Activated CD4-positive, CD25-positive, alpha-beta regulatory T cell treated with anti-CD3 and anti-CD28 coated beads, Interleukin-2, amount 50 U/mL, for 16 hours (primary cell): Measurements from ENCODE around the gene CLDN18.

Source experiments
- DNase-seq: peaks from one replicate; pipeline ENCODE4 v3.0.0-alpha.2; 2020; ENCODE audit warnings: low read depth, low spot score

CLDN18 gene

DNA sequence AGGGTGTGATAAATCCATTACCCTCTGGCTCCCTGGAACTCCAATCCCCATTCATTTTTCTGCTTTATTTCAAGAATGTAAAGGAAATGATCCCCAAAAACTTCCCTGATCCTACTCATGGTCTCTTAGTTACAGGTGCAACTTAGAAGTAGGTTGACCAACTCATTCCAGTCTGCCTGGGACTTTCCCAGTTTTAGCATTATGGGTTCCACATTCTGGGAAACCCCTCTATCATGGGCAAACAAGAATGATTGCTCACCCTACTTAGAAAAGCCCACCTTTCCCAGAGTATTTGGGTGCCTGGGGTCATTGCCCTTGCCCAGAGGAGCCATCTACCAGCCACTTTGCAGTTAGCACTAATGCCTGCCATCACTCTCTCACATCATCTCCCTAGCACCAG, 15.6 kb downstream of the CLDN18 start:
- DNase-seq: no peak

DNA sequence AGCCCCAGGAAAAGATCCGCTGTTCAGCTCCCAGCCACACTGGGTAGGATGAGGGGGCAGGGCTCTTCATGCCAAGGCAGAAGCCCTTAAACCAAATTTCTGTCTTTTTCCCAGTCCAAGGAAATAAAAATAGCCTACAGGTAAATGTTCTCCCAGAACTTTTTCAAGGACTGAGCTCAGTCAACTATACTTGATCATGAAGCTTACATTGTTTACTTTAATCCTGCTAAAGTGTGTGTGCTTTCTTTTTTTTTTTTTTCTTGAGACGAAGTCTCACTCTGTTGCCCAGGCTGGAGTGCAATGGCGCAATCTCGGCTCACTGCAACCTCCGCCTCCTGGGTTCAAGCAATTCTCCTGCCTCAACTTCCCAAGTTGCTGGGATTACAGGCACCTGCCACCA, 17.9 kb downstream of the CLDN18 start:
- no peak for DNase-seq

DNA sequence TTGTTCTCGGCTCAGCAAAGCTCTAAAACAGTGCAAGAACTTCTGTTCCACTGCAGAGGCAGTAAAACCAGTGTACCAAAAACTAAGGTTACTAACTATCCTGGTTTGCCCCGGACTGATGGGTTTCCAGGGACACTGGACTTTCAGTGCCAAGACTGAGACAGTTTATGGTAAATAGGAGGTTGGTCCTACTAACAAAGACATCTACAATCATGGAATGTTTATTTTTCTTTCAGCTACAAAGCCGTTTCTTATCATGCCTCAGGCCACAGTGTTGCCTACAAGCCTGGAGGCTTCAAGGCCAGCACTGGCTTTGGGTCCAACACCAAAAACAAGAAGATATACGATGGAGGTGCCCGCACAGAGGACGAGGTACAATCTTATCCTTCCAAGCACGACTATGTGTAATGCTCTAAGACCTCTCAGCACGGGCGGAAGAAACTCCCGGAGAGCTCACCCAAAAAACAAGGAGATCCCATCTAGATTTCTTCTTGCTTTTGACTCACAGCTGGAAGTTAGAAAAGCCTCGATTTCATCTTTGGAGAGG, 20.8 kb downstream of the CLDN18 start:
- no peak for DNase-seq

DNA sequence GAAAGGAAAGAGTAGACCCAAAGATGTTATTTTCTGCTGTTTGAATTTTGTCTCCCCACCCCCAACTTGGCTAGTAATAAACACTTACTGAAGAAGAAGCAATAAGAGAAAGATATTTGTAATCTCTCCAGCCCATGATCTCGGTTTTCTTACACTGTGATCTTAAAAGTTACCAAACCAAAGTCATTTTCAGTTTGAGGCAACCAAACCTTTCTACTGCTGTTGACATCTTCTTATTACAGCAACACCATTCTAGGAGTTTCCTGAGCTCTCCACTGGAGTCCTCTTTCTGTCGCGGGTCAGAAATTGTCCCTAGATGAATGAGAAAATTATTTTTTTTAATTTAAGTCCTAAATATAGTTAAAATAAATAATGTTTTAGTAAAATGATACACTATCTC, 21.6 kb downstream of the CLDN18 start:
- DNase-seq: no peak

DNA sequence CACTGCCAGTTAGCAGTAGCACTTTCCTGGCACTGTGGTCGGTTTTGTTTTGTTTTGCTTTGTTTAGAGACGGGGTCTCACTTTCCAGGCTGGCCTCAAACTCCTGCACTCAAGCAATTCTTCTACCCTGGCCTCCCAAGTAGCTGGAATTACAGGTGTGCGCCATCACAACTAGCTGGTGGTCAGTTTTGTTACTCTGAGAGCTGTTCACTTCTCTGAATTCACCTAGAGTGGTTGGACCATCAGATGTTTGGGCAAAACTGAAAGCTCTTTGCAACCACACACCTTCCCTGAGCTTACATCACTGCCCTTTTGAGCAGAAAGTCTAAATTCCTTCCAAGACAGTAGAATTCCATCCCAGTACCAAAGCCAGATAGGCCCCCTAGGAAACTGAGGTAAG, 22.6 kb downstream of the CLDN18 start:
- no peak for DNase-seq

DNA sequence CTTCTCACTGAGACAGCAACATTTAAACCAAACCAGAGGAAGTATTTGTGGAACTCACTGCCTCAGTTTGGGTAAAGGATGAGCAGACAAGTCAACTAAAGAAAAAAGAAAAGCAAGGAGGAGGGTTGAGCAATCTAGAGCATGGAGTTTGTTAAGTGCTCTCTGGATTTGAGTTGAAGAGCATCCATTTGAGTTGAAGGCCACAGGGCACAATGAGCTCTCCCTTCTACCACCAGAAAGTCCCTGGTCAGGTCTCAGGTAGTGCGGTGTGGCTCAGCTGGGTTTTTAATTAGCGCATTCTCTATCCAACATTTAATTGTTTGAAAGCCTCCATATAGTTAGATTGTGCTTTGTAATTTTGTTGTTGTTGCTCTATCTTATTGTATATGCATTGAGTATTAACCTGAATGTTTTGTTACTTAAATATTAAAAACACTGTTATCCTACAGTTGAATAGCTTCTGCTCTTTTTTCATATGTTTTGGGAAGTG, 23.3 kb downstream of the CLDN18 start:
- DNase-seq: no peak

DNA sequence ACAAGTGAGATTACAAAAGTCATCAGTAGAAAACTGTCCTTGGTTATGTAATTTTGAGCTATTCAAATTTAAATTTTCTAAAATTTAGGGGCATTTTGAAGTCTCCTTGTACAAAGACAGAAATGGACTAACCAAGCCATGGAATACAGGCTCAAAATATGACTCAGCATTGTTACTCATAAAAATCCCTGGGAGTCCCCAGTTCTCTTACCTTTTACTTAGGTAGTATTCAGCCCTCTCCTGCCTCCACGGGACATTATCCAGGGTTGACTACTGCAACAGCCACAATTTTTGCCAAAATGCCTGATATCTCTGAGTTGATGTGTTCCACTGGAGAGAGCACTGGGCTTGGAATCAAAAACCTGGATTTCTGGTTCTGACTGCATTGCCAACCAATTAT, 25.0 kb downstream of the CLDN18 start:
- no peak for DNase-seq

DNA sequence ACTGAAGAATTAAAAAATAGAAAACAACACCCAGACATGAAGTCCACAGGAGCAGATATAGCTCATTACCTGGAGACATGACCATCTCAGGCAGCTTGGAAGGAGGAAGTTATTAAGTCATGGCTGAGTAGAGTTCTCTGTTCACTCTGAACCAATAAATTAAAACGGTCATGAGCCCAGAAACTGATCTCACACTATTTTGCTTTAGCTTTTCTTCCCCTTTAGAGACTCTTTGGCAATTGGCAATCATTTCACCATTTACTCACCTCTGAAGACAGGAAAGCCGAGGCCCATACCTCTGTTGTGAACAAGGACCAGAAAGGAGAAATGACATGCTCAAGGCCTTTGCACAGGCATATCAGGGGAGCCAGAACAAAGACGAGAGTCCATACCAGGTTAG, 26.6 kb downstream of the CLDN18 start:
- DNase-seq: no peak

DNA sequence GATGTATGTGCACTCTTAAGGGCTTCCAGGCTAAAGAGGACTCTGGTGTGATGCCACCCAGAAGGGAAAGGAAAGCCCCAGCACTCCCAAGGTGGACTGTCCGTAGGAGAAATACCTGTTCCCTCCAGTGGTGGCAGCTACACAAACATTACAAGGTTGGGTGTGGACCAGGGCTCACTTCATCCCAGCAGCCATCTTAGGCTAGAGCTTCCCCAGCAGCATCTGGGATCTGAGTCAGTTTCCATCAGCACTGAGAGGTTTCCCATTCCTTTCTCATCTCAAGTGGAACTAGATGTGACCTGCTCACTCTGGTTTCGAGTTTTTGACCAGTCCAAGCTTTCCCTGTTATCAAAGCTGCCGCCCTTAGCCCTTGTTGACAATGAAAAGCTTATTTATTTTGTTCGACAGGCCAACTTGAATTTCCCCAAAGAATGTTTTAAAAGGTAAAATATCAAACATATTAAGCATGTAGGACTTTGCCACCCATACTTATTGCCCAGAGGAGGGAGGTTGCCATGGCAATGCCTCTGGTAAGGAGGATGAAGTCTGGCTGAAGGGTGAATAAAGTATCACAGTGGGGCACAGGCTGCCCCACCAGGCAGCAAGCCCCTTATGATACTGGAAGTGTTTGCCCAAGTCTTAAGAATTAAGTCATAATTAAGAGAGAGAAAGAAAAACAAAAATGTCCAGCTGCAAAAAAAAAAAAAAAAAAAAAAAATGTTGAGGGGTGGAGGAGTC, 28.9 kb downstream of the CLDN18 start:
- no peak for DNase-seq

DNA sequence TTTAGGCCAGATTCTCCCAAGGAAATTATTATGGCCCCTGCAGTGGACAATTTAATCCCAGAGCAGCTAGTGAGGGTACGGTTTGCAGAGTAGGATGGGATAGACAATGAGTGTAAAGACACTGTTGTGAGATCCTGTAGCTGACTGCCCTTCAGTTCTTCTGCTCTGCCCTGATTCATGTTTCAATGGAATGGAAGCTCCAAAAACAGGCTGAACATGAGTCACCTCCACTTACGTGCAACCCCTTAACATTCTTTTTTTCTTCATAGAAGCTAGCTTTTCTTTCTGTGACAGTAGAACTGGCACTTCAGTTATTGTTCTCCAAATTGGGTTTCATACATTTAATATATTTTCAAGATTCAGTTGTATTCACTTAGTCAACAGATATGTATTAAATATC, 32.1 kb downstream of the CLDN18 start:
- no peak for DNase-seq

DNA sequence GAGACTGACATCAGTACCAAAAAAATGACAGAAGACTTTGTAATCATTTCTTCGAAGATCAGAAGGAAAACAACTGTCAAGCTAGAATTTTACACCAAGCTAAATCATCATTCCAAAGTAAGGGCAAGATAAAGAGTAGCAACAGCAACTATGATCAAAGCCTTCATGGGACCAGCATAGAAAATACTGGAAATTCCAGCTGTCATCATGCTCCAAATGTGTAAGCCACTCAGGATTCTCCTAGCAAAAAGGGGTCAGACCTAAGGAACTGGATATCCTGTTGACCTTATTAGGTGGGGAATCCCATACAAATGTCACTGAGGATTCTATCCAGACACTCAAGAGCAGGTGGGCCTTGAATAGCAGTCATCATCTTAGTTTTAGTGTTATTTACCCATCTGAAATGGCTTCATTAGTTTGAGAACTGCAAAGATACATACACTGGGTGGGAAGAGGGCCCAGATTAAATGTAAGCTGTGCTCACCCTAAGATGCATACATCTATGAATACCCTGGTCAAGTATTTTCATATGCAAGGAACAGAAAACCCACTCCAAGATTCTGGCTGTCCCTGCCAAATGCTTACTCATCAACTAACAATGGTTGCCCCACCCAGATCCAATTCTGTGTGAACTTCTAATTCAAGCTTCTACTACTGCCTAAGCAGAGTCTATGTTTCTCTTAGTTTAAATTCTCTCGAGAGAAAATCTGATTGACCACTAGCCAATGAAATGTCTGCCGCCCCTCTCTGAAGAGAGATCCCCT, 33.5 kb downstream of the CLDN18 start:
- DNase-seq: no peak

DNA sequence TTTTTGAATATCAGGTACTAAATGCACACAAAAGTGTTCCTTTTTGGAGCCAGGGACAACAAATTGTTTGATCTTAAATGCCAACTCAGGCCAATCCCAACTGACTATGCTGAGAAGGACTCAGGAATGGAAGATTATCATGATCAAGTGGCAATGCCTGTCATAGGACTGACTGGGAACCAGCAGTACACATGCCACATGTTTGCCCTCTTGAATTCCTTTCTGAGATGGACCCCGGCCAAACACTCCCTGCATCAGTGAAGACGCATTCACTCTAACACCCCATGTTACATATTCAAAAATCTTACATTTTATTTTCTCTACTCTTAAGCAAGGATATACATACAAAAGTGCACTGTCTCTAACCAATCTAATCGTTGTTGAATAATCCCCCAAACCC, 36.1 kb downstream of the CLDN18 start:
- no peak for DNase-seq

DNA sequence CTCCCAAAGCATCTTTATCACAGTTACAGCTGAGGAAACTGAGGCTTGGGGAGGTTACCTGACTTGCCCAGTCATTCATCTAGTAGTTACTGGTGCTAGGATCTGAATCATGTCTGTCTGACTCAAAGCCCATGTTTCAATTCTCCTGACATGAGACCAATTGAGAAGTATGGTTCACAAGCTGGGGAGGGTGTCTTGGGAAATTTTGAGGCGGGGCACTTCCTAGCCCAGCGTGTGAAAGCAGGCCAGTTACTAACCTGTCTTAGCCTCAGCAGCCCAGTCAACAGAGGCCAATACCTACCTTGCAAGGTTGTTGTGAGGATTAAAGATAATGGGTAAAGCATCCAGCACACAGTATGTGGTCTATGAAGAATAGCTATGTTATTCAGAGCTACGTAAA, 37.0 kb downstream of the CLDN18 start:
- DNase-seq: no peak

DNA sequence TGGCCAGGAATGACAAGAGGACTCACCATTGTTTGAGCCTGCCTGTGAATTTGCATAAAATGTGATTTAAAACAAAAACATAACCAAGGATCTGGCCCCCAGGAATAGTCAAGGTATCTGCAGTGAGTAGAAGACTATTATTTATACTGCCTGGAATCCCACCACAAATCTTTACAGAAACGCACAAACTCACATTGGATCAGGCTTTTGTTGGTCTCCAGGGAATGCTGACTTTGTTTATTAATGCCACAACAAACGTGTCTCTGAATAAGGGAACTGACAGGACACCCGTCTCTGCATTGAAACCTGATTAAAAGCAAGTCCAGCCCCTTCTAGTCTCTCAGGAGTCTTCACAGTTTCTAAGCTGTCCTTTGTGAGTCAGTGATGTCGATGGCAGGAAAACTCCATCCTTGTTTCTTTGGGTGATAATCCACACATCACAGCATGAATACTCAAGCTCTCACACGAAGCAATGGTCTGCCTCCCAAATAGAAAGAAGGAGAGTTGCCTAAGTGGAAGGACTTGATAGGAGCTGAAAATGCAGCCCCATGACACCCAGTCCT, 37.7 kb downstream of the CLDN18 start:
- DNase-seq: no peak

DNA sequence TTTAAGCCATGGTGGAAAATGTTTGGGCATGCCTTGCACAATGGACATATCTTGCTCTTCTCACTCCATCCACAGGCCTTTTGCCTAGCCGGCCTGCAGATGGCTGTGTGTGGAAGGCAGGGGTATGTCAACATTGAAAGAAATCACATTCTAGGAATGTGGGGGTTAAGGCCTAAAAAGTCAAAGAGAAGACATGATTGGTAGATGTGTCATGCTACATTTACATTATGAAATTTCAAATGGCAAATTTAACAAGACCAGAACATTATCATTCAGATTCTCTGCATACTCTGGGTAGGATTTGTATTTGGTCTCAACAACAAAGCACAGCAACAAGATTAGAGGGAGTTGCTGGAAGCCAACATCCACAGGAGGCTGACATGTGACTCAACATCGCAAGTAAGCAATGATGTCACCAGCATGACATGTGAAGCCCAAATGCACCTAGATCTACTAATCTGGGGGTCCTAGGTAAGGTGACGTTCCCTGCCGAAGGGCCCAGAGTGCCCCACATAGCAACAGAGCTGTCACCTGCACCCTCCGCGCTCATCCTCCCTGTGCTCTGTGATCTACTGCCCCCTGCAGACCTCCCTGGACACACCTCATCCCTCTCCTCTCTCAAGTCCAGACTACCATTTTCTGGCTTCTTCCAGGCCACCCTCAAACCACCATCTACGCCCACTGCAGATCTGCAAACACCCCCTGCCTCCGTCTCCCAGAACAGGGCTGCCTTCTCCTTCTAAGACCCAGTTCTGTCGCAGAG, 39.4 kb downstream of the CLDN18 start:
- no peak for DNase-seq

DNA sequence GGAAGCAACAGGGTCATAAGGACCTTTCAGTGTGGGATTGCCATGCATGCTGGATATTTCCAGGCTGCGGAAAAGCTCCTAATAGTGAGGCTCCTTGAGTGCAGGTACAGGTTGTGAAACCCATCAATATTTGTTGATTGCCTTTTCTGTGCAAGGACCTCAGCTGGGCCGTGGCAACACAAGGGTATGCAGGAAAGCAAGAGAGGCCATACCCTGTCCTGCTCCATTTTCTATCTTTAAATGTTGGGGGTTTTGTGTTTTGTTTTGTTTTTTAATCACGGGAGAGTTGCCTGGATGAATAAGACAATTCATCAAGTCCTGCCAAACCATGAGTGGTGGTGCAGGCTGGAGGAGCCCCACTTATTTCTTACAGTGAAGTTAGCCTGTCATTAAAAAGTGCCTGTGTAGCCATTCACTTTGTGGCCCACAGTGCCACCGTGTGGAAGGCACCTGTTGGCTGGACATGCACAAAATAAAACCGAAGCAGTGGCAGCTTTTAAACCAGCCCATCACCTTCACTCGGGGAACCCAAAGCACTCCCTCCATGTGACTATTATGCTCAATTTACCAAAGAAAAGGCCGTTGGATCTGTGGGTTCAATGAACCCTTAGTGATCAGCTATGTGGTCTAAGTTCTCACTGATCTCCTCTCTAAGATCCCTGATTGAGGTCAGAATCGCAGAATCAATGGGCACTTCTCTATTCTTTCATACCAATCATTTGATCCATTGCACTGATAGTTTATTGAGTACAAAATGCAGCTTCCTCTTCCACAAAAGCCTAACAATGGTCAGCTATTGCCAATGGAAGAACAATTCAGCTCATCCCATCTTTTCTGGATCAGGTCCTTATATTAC, 42.2 kb downstream of the CLDN18 start:
- no peak for DNase-seq

DNA sequence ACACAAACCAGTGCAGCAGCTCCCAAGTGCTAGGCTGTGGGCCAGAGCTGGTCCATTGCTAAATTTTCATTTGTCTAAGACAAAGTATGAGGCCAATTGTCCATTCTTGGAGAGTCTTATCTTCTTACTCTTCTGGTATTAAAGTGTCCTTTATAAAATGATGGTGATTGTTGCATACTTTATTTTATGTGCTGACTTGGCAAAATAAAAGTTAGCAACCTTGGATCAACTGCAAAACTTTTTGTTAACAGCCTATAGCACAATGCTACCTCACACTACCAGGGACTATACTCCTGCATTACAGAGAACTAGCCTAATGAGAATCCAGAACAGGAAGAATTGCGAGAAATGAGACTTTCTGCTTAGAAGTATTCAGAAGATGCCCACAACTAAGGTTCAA, 44.1 kb downstream of the CLDN18 start:
- no peak for DNase-seq

DNA sequence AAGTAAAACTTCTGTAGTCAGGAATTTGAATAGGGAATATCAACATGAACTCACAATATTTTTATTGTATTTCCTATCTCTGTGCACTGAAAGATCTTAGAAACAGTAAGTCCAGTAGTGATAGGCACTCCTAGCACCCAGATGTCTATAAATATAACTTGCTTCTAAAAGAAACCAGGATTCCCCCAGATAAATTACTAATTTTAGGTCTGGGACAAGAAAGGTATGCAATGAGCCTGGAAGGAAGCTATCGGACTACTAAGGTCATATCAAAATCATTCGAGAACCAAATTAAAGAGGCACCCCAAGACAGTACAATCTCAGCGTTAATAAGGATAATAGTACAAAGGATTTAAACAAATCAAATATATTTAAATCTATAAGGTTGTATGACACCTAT, 47.4 kb downstream of the CLDN18 start:
- no peak for DNase-seq

DNA sequence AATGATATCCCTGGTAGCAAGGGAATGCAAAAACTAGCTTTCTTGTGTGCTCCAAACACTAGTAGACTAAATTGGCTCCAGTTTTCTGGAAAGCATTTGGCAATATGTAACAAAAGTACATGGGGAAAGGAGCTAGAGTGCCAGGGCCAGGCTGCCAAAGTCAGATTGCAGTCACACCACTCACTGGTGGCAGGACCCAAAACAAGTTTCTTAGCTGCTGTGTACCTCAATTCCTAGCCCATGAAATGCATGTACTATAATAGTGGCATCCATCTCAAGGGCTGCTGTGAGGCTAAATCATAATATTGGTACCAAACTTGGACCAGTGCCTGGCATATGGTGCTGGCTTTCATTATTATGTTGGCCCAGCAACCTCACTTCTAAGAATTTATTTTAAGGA, 49.3 kb downstream of the CLDN18 start:
- DNase-seq: no peak

DNA sequence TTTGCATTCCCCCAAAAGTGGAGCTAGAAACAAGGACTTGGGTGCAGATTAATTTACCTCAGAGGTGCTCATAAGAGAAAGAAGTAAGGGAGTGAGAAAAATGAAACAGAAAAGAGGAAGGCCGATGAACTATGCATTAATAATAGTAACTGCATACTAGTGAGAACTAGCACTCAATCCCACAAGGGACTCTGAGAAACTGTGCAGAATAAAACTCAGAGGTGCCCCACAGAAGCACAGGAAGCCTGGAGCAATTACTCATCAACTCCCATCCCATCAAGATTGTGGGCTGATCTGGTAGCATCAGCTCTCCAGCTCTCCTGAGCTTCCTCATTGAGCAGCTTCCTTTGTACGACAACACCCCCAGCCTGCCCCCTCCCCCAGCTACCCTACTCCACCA, 50.8 kb downstream of the CLDN18 start:
- DNase-seq: no peak

DNA sequence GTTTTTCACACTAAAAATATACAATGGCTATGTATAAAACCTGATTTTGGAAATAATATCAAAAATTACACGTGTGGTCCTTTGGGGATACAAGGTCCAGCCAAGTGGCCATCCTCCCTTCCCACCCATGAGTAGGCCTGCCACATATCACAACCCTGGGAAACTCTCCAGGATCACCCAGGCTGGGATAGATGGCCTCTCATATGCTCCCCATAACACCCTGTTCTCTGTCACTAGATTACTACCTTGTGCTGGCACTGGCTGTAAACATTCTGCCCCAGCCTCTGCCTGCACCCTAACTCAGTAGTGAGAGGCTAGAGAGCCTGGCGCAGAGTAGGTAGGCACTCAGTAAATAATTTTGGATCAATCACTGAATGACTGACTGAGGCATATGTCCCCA, 52.1 kb downstream of the CLDN18 start:
- DNase-seq: no peak
